IMR-90 (cell line): ENCODE measurements around the gene PI4KA.

Source experiments
- BHLHE40 ChIP-seq: fragments of 150-350 bp; IDR thresholded peaks from 2 replicates; pipeline ENCODE4 v1.6.1; 2016; ENCODE audit warnings: mild to moderate bottlenecking, low read depth, low read length
- CEBPB ChIP-seq: IDR thresholded peaks from 2 replicates; pipeline ENCODE4 v1.6.1; 2012; ENCODE audit warnings: low read depth, low read length, improper control_type of control experiment
- CHD1 ChIP-seq: IDR thresholded peaks from 2 replicates; pipeline ENCODE4 v1.6.1; 2012; ENCODE audit warnings: low read depth, low read length, improper control_type of control experiment
- FOS ChIP-seq: fragments of 150-350 bp; IDR thresholded peaks from 2 replicates; pipeline ENCODE4 v1.6.1; 2016; ENCODE audit warnings: low read depth, low read length
- MAZ ChIP-seq: IDR thresholded peaks from 2 replicates; pipeline ENCODE4 v1.6.1; 2012; ENCODE audit warnings: low read depth, mild to moderate bottlenecking, low read length, improper control_type of control experiment, moderate library complexity, borderline replicate concordance
- POLR2A ChIP-seq: IDR thresholded peaks from 2 replicates; pipeline ENCODE4 v1.6.1; 2012; ENCODE audit warnings: mild to moderate bottlenecking, low read depth, low read length
- RAD21 ChIP-seq: IDR thresholded peaks from 2 replicates; pipeline ENCODE4 v1.6.1; 2012; ENCODE audit warnings: low read length, improper control_type of control experiment
- RCOR1 ChIP-seq: IDR thresholded peaks from 2 replicates; pipeline ENCODE4 v1.6.1; 2012; ENCODE audit warnings: mild to moderate bottlenecking, low read length, improper control_type of control experiment; ENCODE audit not compliant: insufficient replicate concordance
- RFX5 ChIP-seq: IDR thresholded peaks from 2 replicates; pipeline ENCODE4 v1.8.0; 2012; ENCODE audit warnings: low read depth, mild to moderate bottlenecking, low read length, moderate library complexity
- SMC3 ChIP-seq: fragments of 150-350 bp; IDR thresholded peaks from 2 replicates; pipeline ENCODE4 v1.6.1; 2016; ENCODE audit warnings: low read depth, mild to moderate bottlenecking, antibody characterized with exemption, low read length, moderate library complexity
- TF ChIP-seq, protein P1 (sequence below): conservative IDR thresholded peaks from 2 replicates; pipeline ENCODE4 v1.5.1; 2012; ENCODE audit warnings: mild to moderate bottlenecking, low read depth, low read length, improper control_type of control experiment
- TF ChIP-seq, protein P2 (sequence below): fragments of 150-350 bp; IDR thresholded peaks from 2 replicates; pipeline ENCODE4 v1.6.1; 2016; ENCODE audit warnings: low read depth, mild to moderate bottlenecking, low read length, moderate library complexity, borderline replicate concordance
- TF ChIP-seq, protein P3 (sequence below): fragments of 150-350 bp; IDR thresholded peaks from 2 replicates; pipeline ENCODE4 v1.6.1; 2017; ENCODE audit warnings: mild to moderate bottlenecking, antibody characterized with exemption, low read length, low read depth

DNA sequence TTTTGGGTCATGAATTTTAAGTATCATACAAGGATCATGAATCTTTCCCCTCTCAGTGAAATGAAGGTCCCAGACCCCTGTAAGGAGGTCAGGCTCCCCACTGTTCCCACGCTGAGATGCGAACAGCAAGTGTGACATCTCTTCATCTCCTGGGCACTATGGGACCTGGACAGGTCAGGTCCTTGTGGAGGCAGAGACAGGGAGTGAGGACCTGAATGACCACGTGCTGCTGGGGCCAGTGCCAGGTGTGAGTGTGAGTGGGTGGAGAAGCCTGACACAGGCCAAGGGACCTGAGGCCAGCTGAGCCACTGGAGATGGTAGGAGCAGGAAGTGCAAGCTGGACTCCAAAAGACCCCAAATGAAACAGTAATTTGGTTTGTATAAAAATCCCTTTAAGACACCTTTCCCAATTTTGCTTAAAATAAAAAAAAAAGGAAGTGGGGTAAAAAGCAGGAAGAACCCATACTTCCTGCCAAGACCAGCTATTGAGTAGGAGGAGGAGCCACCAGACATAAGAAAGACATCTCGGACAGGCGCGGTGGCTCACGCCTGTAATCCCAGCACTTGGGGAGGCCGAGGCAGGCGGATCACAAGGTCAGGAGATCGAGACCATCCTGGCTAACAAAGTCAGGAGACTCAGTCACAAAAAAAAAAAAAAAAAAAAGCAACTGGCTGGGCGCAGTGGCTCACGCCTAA is 120.1 kb downstream of the PI4KA start:
- TF ChIP-seq, protein P1, sequence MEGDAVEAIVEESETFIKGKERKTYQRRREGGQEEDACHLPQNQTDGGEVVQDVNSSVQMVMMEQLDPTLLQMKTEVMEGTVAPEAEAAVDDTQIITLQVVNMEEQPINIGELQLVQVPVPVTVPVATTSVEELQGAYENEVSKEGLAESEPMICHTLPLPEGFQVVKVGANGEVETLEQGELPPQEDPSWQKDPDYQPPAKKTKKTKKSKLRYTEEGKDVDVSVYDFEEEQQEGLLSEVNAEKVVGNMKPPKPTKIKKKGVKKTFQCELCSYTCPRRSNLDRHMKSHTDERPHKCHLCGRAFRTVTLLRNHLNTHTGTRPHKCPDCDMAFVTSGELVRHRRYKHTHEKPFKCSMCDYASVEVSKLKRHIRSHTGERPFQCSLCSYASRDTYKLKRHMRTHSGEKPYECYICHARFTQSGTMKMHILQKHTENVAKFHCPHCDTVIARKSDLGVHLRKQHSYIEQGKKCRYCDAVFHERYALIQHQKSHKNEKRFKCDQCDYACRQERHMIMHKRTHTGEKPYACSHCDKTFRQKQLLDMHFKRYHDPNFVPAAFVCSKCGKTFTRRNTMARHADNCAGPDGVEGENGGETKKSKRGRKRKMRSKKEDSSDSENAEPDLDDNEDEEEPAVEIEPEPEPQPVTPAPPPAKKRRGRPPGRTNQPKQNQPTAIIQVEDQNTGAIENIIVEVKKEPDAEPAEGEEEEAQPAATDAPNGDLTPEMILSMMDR = no peak
- TF ChIP-seq POLR2A (no peak), RFX5 (no peak), CEBPB (no peak), BHLHE40 (no peak), CHD1 (no peak), SMC3 (no peak), RCOR1 (no peak), FOS (no peak), MAZ (no peak), RAD21 (no peak)
- TF ChIP-seq, protein P2, sequence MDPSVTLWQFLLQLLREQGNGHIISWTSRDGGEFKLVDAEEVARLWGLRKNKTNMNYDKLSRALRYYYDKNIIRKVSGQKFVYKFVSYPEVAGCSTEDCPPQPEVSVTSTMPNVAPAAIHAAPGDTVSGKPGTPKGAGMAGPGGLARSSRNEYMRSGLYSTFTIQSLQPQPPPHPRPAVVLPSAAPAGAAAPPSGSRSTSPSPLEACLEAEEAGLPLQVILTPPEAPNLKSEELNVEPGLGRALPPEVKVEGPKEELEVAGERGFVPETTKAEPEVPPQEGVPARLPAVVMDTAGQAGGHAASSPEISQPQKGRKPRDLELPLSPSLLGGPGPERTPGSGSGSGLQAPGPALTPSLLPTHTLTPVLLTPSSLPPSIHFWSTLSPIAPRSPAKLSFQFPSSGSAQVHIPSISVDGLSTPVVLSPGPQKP = no peak
- TF ChIP-seq, protein P3, sequence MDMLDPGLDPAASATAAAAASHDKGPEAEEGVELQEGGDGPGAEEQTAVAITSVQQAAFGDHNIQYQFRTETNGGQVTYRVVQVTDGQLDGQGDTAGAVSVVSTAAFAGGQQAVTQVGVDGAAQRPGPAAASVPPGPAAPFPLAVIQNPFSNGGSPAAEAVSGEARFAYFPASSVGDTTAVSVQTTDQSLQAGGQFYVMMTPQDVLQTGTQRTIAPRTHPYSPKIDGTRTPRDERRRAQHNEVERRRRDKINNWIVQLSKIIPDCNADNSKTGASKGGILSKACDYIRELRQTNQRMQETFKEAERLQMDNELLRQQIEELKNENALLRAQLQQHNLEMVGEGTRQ = no peak
